ENCODE results near the gene HOXB9. TPM values are rescaled to one million over a fixed set of nuclear protein-coding genes. Genes with fewer than 3 reads are reported as not detected.

The HOXB9 gene
- total and polyA plus RNA-seq, 2 experiments from 2014 or later, result not detected

GRCh38 chr17:48617471-48618255, 8.5 kb downstream of the HOXB9 start:
- peaks cover 45% of the 10 kb centered on the region for H3F3A ChIP-seq (replicated peaks; ENCODE audit: low read depth)
- no peaks in the 10 kb centered on the region for H3K9me2 ChIP-seq (ENCODE audit: insufficient read depth)
- H4K20me1 ChIP-seq (replicated peaks; ENCODE audit: insufficient read depth), result peaks cover 60% of the 10 kb centered on the region
- H2AFZ ChIP-seq, result no peak overlapping the region
- peak; percentile 96 for TF ChIP-seq EZH2 (IDR thresholded peaks at IDR 0.05; ENCODE audit: low read depth, unreplicated experiment)
- no peak for TF ChIP-seq JUNB (IDR thresholded peaks at IDR 0.05; ENCODE audit: unreplicated experiment)
- Mint-ChIP-seq H3K4me3 (no peak overlapping the region), H3K27me3 (ENCODE audit: insufficient read depth, low read depth, poor library complexity) (peaks cover 99% of the 10 kb centered on the region), H3K27ac (no peak overlapping the region), H3K9me3 (peaks cover 10% of the 10 kb centered on the region; the same call in 2 of the 3 replicates), H3K4me1 (peaks cover 27% of the 10 kb centered on the region), H3K36me3 (ENCODE audit: low read depth) (peaks cover 3% of the 10 kb centered on the region; the same call in 1 of the 3 replicates)
- ATAC-seq, result peak; percentile 19
- H3K4me3 ChIP-seq, result no peak overlapping the region
- DNase-seq (ENCODE audit: low spot score), result peak; percentile 58
- peak overlapping the region; percentile 32; the same call in 1 of the 2 replicates for H3K4me2 ChIP-seq
- peaks cover 100% of the 10 kb centered on the region for H3K27me3 ChIP-seq (ENCODE audit: insufficient read depth)
- no peak overlapping the region for H3K27ac ChIP-seq (ENCODE audit: low read depth)
- H3K4me1 ChIP-seq (ENCODE audit: insufficient read depth), result peaks cover 35% of the 10 kb centered on the region
- no peaks in the 10 kb centered on the region for H3K36me3 ChIP-seq (ENCODE audit: insufficient read depth)
- H3K79me2 ChIP-seq (replicated peaks; ENCODE audit: insufficient read depth), result no peaks in the 10 kb centered on the region

GRCh38 chr17:48616717-48617470, 9.3 kb downstream of the HOXB9 start:
- peaks cover 42% of the 10 kb centered on the region for H3F3A ChIP-seq (replicated peaks; ENCODE audit: low read depth)
- no peak overlapping the region for H2AFZ ChIP-seq
- Mint-ChIP-seq H3K9me3 (peaks cover 10% of the 10 kb centered on the region; the same call in 2 of the 3 replicates), H3K4me3 (no peak overlapping the region), H3K36me3 (ENCODE audit: low read depth) (peaks cover 3% of the 10 kb centered on the region; the same call in 1 of the 3 replicates), H3K4me1 (peaks cover 32% of the 10 kb centered on the region), H3K27me3 (ENCODE audit: insufficient read depth, low read depth, poor library complexity) (peaks cover 99% of the 10 kb centered on the region), H3K27ac (no peak overlapping the region)
- H3K4me1 ChIP-seq (ENCODE audit: insufficient read depth), result peaks cover 39% of the 10 kb centered on the region
- TF ChIP-seq CREB1 (CRISPR knock-in tag; IDR thresholded peaks at IDR 0.05; ENCODE audit: low read depth), result no peak
- TF ChIP-seq EZH2 (IDR thresholded peaks at IDR 0.05; ENCODE audit: low read depth, unreplicated experiment), result peak; percentile 97
- H3K27me3 ChIP-seq (ENCODE audit: insufficient read depth), result peaks cover 100% of the 10 kb centered on the region
- H3K4me3 ChIP-seq, result no peak overlapping the region
- H3K79me2 ChIP-seq (replicated peaks; ENCODE audit: insufficient read depth), result no peaks in the 10 kb centered on the region
- ATAC-seq (no peak), DNase-seq (ENCODE audit: low spot score) (no peak)
- no peaks in the 10 kb centered on the region for H3K36me3 ChIP-seq (ENCODE audit: insufficient read depth)
- no peak overlapping the region for H3K4me2 ChIP-seq
- H4K20me1 ChIP-seq (replicated peaks; ENCODE audit: insufficient read depth), result peaks cover 56% of the 10 kb centered on the region
- no peak overlapping the region for H3K27ac ChIP-seq (ENCODE audit: low read depth)
- no peaks in the 10 kb centered on the region for H3K9me2 ChIP-seq (ENCODE audit: insufficient read depth)

GRCh38 chr17:48615963-48616716, 10.0 kb downstream of the HOXB9 start:
- TF ChIP-seq ZNF331 (CRISPR knock-in tag; IDR thresholded peaks at IDR 0.05; ENCODE audit: low read depth) (no peak), EZH2 (IDR thresholded peaks at IDR 0.05; ENCODE audit: low read depth, unreplicated experiment) (peak; percentile 85)
- Histone ChIP-seq H3K79me2 (replicated peaks; ENCODE audit: insufficient read depth) (no peaks in the 10 kb centered on the region), H3K27me3 (ENCODE audit: insufficient read depth) (peaks cover 100% of the 10 kb centered on the region), H2AFZ (no peak overlapping the region), H3F3A (replicated peaks; ENCODE audit: low read depth) (peaks cover 38% of the 10 kb centered on the region), H4K20me1 (replicated peaks; ENCODE audit: insufficient read depth) (peaks cover 50% of the 10 kb centered on the region), H3K4me3 (no peak overlapping the region), H3K9me2 (ENCODE audit: insufficient read depth) (no peaks in the 10 kb centered on the region), H3K36me3 (ENCODE audit: insufficient read depth) (no peaks in the 10 kb centered on the region), H3K4me2 (no peak overlapping the region), H3K27ac (ENCODE audit: low read depth) (no peak overlapping the region), H3K4me1 (ENCODE audit: insufficient read depth) (peaks cover 42% of the 10 kb centered on the region)
- ATAC-seq (no peak), DNase-seq (ENCODE audit: low spot score) (no peak)
- no peak overlapping the region for H3K27ac Mint-ChIP-seq
- H3K36me3 Mint-ChIP-seq (ENCODE audit: low read depth), result no peaks in the 10 kb centered on the region; the same call in 2 of the 3 replicates
- peaks cover 99% of the 10 kb centered on the region for H3K27me3 Mint-ChIP-seq (ENCODE audit: insufficient read depth, low read depth, poor library complexity)
- H3K4me1 Mint-ChIP-seq, result peaks cover 33% of the 10 kb centered on the region
- peaks cover 7% of the 10 kb centered on the region; the same call in 2 of the 3 replicates for H3K9me3 Mint-ChIP-seq
- H3K4me3 Mint-ChIP-seq, result no peak overlapping the region; the same call in 2 of the 3 replicates
